ENCODE data around the gene TACC2. TPM values are rescaled to one million over a fixed set of nuclear protein-coding genes. Genes with fewer than 3 reads are reported as not detected.

TACC2 gene
- total RNA-seq, 1 experiment from 2014 or later: 24.4 TPM

GRCh38 chr10:122210481-122211265 lies 221.7 kb downstream of the TACC2 start:
- TF ChIP-seq CTCF (IDR thresholded peaks at IDR 0.05; ENCODE audit: unreplicated experiment): no peak
- Mint-ChIP-seq H3K4me3 (ENCODE audit: low read depth, unreplicated experiment) (no peak overlapping the region), H3K27me3 (ENCODE audit: unreplicated experiment) (no peaks in the 10 kb centered on the region), H3K4me1 (ENCODE audit: low read depth, unreplicated experiment) (no peaks in the 10 kb centered on the region), H3K9me3 (ENCODE audit: low read depth, unreplicated experiment) (no peaks in the 10 kb centered on the region), H3K36me3 (ENCODE audit: insufficient read depth, unreplicated experiment) (no peaks in the 10 kb centered on the region), H3K27ac (ENCODE audit: unreplicated experiment) (no peak overlapping the region)
- no TSS peak for BruUV-seq (replicated peaks)
- DNase-seq: no peak
- CTCF ChIA-PET: no interaction called here
- intact Hi-C loops (cut with micrococcal nuclease; ENCODE audit: unreplicated experiment): no loop called here

GRCh38 chr10:122213364-122213763 lies 224.4 kb downstream of the TACC2 start:
- TF ChIP-seq CTCF (IDR thresholded peaks at IDR 0.05; ENCODE audit: unreplicated experiment): no peak
- Mint-ChIP-seq H3K9me3 (ENCODE audit: low read depth, unreplicated experiment) (no peaks in the 10 kb centered on the region), H3K36me3 (ENCODE audit: insufficient read depth, unreplicated experiment) (no peaks in the 10 kb centered on the region), H3K4me1 (ENCODE audit: low read depth, unreplicated experiment) (no peaks in the 10 kb centered on the region), H3K27ac (ENCODE audit: unreplicated experiment) (no peak overlapping the region), H3K4me3 (ENCODE audit: low read depth, unreplicated experiment) (no peak overlapping the region), H3K27me3 (ENCODE audit: unreplicated experiment) (no peaks in the 10 kb centered on the region)
- BruUV-seq (replicated peaks): no TSS peak
- intact Hi-C loops (cut with micrococcal nuclease; ENCODE audit: unreplicated experiment): no loop called here
- no peak for DNase-seq
- CTCF ChIA-PET: no interaction called here

GRCh38 chr10:122213766-122214165 lies 224.8 kb downstream of the TACC2 start:
- no TSS peak for BruUV-seq (replicated peaks)
- Mint-ChIP-seq H3K9me3 (ENCODE audit: low read depth, unreplicated experiment) (no peaks in the 10 kb centered on the region), H3K27me3 (ENCODE audit: unreplicated experiment) (no peaks in the 10 kb centered on the region), H3K4me3 (ENCODE audit: low read depth, unreplicated experiment) (no peak overlapping the region), H3K27ac (ENCODE audit: unreplicated experiment) (no peak overlapping the region), H3K36me3 (ENCODE audit: insufficient read depth, unreplicated experiment) (no peaks in the 10 kb centered on the region), H3K4me1 (ENCODE audit: low read depth, unreplicated experiment) (no peaks in the 10 kb centered on the region)
- CTCF ChIA-PET: no interaction called here
- intact Hi-C loops (cut with micrococcal nuclease; ENCODE audit: unreplicated experiment): no loop called here
- no peak for DNase-seq
- TF ChIP-seq CTCF (IDR thresholded peaks at IDR 0.05; ENCODE audit: unreplicated experiment): no peak

GRCh38 chr10:122216047-122216446 lies 227.1 kb downstream of the TACC2 start:
- TF ChIP-seq CTCF (IDR thresholded peaks at IDR 0.05; ENCODE audit: unreplicated experiment): no peak
- H3K27me3 Mint-ChIP-seq (ENCODE audit: unreplicated experiment): no peaks in the 10 kb centered on the region
- no peaks in the 10 kb centered on the region for H3K4me1 Mint-ChIP-seq (ENCODE audit: low read depth, unreplicated experiment)
- CTCF ChIA-PET: no interaction called here
- no TSS peak for BruUV-seq (replicated peaks)
- DNase-seq: no peak
- no peaks in the 10 kb centered on the region for H3K9me3 Mint-ChIP-seq (ENCODE audit: low read depth, unreplicated experiment)
- H3K27ac Mint-ChIP-seq (ENCODE audit: unreplicated experiment): no peak overlapping the region
- intact Hi-C loops (cut with micrococcal nuclease; ENCODE audit: unreplicated experiment): no loop called here
- no peak overlapping the region for H3K4me3 Mint-ChIP-seq (ENCODE audit: low read depth, unreplicated experiment)
- no peaks in the 10 kb centered on the region for H3K36me3 Mint-ChIP-seq (ENCODE audit: insufficient read depth, unreplicated experiment)
